MM.1S (cell line): ENCODE data around the gene HIGD1C.

Source experiments
- CTCF ChIP-seq: fragments of 300-600 bp; sonication (generic); IDR thresholded peaks from 2 replicates; pipeline ENCODE4 v1.5.1; 2016; ENCODE audit warnings: antibody characterized with exemption, low read length, mixed read lengths
- EZH2 ChIP-seq: fragments of 300-600 bp; sonication (generic); optimal IDR thresholded peaks from 2 replicates; pipeline ENCODE3; 2017; ENCODE audit warnings: low read depth, mild to moderate bottlenecking, antibody characterized with exemption, low read length, mixed read lengths
- EZH2phosphoT487 ChIP-seq: fragments of 300-600 bp; sonication (generic); IDR thresholded peaks from 2 replicates; pipeline ENCODE4 v1.6.1; 2018; ENCODE audit warnings: antibody characterized with exemption, low read length

- TF ChIP-seq CTCF, result no peak
- no peak for TF ChIP-seq EZH2
- TF ChIP-seq EZH2phosphoT487, result no peak
These were observed 22.5 kb upstream of the HIGD1C start for GRCh38 chr12:50929831-50930230.
